Thoracic aorta (tissue), 2 donors: ENCODE data around the gene MMS22L. TPM values are rescaled to one million over a fixed set of nuclear protein-coding genes. Genes with fewer than 3 reads are reported as not detected.

Source experiments
- ATAC-seq: fragments of 150-250 bp; one replicate; pipeline ENCODE4 v1.8.0; 2017; ENCODE audit warnings: low read depth; ENCODE audit not compliant: insufficient number of reproducible peaks, low FRiP score
- DNase-seq: peaks from one replicate; pipeline ENCODE4 v3.0.0-alpha.2; 2020; ENCODE audit warnings: low spot score
- H3K27ac ChIP-seq, 2 donors: fragments of 200-600 bp; sonication (generic); 1 replicate in 1 of 2; 2 replicates in 1 of 2; pipeline ENCODE4 v1.5.1; 2016; ENCODE audit warnings: mild to moderate bottlenecking in 2 of 2, moderate library complexity in 2 of 2
- H3K27me3 ChIP-seq: fragments of 200-600 bp; sonication (generic); replicated peaks from 2 replicates; pipeline ENCODE4 v1.6.0; 2016; ENCODE audit warnings: mild to moderate bottlenecking; ENCODE audit not compliant: insufficient read depth
- H3K36me3 ChIP-seq: fragments of 200-600 bp; sonication (generic); one replicate; pipeline ENCODE4 v1.5.1; 2016
- H3K4me1 ChIP-seq, 2 donors: fragments of 200-600 bp; sonication (generic); 1 replicate in 1 of 2; 2 replicates in 1 of 2; pipeline versions ENCODE4 v1.5.1 to v1.6.0; 2016; ENCODE audit warnings: low read depth in 2 of 2, mild to moderate bottlenecking in 1 of 2; ENCODE audit not compliant: control insufficient read depth in 1 of 2
- H3K4me3 ChIP-seq: fragments of 200-600 bp; sonication (generic); 2 replicates; pipeline ENCODE4 v1.5.1; 2016; ENCODE audit warnings: mild to moderate bottlenecking
- H3K9me3 ChIP-seq: fragments of 200-600 bp; sonication (generic); 2 replicates; pipeline ENCODE4 v1.5.1; 2016
- total RNA-seq, 2 donors: library from RNA; depleted of rRNA; stranded (reverse); fragments of >200 nt; gene quantifications; one replicate each; pipeline versions ENCODE4 v1.1.0 to v1.2.3, GENCODE V29; 2016
- TF ChIP-seq, protein P1 (sequence below): fragments of 200-600 bp; sonication (generic); IDR thresholded peaks from one replicate; pipeline ENCODE4 v1.5.1; 2019; ENCODE audit warnings: antibody characterized with exemption

The MMS22L gene
- total RNA-seq, 2 donors from 2014 or later: 4.3 to 5.3 TPM

DNA sequence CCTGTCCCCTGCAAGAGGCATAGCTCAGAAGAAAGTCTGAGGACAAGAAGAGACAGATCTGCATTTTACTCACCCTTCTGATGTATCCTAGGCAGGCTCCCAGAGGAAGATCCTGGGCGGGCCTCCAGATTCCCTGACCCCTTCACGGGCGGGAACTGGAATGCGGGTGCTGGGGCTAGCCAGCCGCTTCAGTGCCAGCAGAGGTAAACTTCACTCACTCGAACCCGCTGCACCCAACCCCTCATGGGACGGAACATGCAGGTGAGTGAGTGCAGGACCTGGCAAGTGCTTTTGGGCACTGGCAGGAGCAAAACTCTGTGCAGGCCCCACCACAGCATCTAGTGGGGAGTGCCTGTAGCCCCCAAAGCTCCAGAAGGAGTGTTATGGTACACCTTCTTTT is 171.8 kb downstream of the MMS22L start:
- DNase-seq (no peak), ATAC-seq (no peak)
- TF ChIP-seq, protein P1, sequence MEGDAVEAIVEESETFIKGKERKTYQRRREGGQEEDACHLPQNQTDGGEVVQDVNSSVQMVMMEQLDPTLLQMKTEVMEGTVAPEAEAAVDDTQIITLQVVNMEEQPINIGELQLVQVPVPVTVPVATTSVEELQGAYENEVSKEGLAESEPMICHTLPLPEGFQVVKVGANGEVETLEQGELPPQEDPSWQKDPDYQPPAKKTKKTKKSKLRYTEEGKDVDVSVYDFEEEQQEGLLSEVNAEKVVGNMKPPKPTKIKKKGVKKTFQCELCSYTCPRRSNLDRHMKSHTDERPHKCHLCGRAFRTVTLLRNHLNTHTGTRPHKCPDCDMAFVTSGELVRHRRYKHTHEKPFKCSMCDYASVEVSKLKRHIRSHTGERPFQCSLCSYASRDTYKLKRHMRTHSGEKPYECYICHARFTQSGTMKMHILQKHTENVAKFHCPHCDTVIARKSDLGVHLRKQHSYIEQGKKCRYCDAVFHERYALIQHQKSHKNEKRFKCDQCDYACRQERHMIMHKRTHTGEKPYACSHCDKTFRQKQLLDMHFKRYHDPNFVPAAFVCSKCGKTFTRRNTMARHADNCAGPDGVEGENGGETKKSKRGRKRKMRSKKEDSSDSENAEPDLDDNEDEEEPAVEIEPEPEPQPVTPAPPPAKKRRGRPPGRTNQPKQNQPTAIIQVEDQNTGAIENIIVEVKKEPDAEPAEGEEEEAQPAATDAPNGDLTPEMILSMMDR: no peak
- H3K27me3 ChIP-seq: no peaks in the 10 kb centered on the region
- H3K36me3 ChIP-seq: no peaks in the 10 kb centered on the region
- no peak overlapping the region for H3K4me3 ChIP-seq
- H3K9me3 ChIP-seq: no peaks in the 10 kb centered on the region
- no peak overlapping the region for H3K27ac ChIP-seq
- H3K4me1 ChIP-seq: no peaks in the 10 kb centered on the region

DNA sequence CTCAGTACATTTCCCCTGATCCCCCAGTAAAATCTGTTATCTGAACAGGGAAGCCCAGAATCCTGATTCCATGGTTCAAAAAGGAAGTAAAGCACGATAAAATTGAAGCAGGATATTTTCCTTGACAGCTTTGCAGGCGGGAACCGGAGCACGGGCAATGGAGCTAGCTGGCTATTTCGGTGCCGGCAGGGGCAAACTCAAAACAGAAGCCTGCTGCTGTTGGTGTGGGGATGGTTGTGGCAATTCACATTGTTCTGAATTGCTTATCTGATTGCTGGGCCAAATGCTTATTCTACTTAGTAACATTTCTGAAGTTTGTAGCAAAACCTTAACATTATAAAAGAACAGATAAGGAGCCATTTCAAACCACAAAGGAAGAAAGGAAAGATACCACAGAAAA is 172.4 kb downstream of the MMS22L start:
- no peaks in the 10 kb centered on the region for H3K4me1 ChIP-seq
- H3K9me3 ChIP-seq: no peaks in the 10 kb centered on the region
- ATAC-seq (no peak), DNase-seq (no peak)
- TF ChIP-seq, protein P1: no peak
- no peaks in the 10 kb centered on the region for H3K27me3 ChIP-seq
- no peak overlapping the region for H3K4me3 ChIP-seq
- no peak overlapping the region for H3K27ac ChIP-seq
- H3K36me3 ChIP-seq: no peaks in the 10 kb centered on the region

DNA sequence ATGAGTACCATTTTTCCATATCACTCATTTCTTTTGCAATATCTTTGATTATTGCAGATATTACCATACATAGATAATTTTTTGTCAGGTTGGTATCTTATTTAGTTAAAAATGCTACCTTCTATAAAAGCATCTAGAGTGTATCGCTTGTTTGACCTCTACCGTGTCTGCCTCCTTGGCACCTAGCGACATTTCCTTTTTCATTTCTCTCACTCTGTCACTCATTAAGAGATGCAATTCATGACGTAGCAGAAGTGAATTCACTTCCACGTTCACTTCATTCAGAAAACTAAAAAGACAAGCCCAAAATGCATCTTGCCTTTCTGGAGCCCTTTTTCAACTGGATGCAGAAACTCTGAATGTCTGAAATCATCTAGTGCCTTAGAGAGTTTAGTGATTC is 172.9 kb downstream of the MMS22L start:
- Histone ChIP-seq H3K36me3 (no peaks in the 10 kb centered on the region), H3K4me3 (no peak overlapping the region), H3K27ac (no peak overlapping the region), H3K27me3 (no peaks in the 10 kb centered on the region), H3K4me1 (no peaks in the 10 kb centered on the region), H3K9me3 (no peaks in the 10 kb centered on the region)
- DNase-seq (no peak), ATAC-seq (no peak)
- TF ChIP-seq, protein P1: no peak

DNA sequence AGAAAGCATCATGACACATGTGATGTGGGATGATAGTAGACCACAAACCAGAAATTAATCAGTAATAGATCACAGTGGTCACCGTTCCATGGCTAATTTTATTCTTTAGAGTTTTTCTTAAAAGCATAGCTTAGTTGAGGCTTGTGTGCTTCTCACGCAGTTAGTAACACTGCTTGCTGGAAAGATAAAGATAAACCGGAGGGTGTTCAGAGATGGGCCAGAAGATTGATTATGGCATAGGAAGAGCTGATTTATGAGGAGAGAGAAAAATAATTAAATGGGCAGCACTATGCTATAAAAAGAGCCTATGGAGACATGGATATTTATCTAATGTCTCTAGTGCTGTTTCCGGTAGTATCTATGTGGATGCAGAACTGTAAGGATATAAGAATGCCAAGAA is 173.6 kb downstream of the MMS22L start:
- TF ChIP-seq, protein P1: no peak

DNA sequence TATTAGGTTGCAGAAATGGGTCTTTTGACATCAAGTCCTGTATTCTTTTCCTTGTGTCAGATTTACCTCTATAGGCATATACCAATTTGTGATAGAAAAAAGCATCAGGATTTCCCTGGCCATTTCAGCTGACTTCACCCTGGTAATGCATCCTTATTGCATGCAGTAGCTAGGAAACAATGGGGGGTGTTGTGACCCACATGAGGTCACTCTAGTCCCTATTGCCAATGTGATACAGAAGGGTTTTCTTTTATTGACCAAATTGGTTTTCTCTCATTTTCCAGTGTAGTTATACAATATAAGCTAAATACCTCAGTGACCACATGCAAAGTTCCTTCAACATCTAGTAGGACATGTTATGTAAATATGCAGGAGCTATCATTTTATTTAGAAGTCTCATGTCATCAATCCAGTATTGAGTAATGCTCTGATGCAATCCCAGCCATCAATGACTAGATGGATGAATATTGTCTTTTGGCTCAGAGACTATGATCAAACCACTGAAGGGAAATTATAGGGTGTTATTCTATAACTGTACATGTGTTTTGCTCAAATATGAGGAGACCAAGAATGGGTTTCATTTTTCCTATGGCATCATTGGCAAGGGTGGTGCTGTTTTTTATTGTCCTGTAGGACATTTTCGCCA is 180.7 kb downstream of the MMS22L start:
- no peak for ATAC-seq

More for the DNA sequence above, 173.6 kb downstream of the MMS22L start:
- DNase-seq (no peak), ATAC-seq (no peak)
- Histone ChIP-seq H3K4me3 (no peak overlapping the region), H3K9me3 (no peaks in the 10 kb centered on the region), H3K36me3 (no peaks in the 10 kb centered on the region), H3K27ac (no peak overlapping the region), H3K4me1 (no peaks in the 10 kb centered on the region), H3K27me3 (no peaks in the 10 kb centered on the region)

More for the DNA sequence above, 180.7 kb downstream of the MMS22L start:
- no peak for DNase-seq
- no peak overlapping the region for H3K4me3 ChIP-seq
- no peaks in the 10 kb centered on the region for H3K36me3 ChIP-seq
- no peaks in the 10 kb centered on the region for H3K4me1 ChIP-seq
- H3K27me3 ChIP-seq: no peaks in the 10 kb centered on the region
- no peak overlapping the region for H3K27ac ChIP-seq
- H3K9me3 ChIP-seq: no peaks in the 10 kb centered on the region
- TF ChIP-seq, protein P1: no peak
